CD4-positive, alpha-beta memory T cell (primary cell): Measurements from ENCODE around the gene RNF121. TPM values are rescaled to one million over a fixed set of nuclear protein-coding genes. Genes with fewer than 3 reads are reported as not detected.

Experiments used
- CTCF ChIA-PET: fragments of 350-600 bp; sonication (Branson Sonifier 250); formaldehyde crosslinking; loops from one replicate; lab custom pipeline; 2021; ENCODE audit warnings: inconsistent platforms; ENCODE audit not compliant: partially characterized antibody; lab: Charles Lee
- POLR2A ChIA-PET: fragments of 350-600 bp; sonication (Branson Sonifier 250); formaldehyde crosslinking; loops from one replicate; lab custom pipeline; 2021; ENCODE audit not compliant: partially characterized antibody; lab: Charles Lee
- DNase-seq, 5 donors: peaks; one replicate each; pipeline versions ENCODE4 v3.0.0 to v3.0.0-alpha.2; 2020 to 2022; ENCODE audit warnings: mixed read lengths in 1 of 5
- H3K27ac ChIP-seq: one replicate; pipeline ENCODE4 v1.7.0; 2013; ENCODE audit warnings: low read depth, low read length
- H3K27me3 ChIP-seq: 2 replicates; pipeline ENCODE4 v1.7.0; 2013; ENCODE audit warnings: mild to moderate bottlenecking, low read length, moderate library complexity; ENCODE audit not compliant: insufficient read depth
- H3K36me3 ChIP-seq: 2 replicates; pipeline ENCODE4 v1.7.0; 2013; ENCODE audit warnings: mild to moderate bottlenecking, low read length, moderate library complexity; ENCODE audit not compliant: insufficient read depth
- H3K4me1 ChIP-seq: 2 replicates; pipeline ENCODE4 v1.7.0; 2013; ENCODE audit warnings: mild to moderate bottlenecking, low read length, moderate library complexity; ENCODE audit not compliant: insufficient read depth
- H3K4me3 ChIP-seq, 2 donors: one replicate each; pipeline ENCODE4 v1.7.0; 2013; ENCODE audit warnings: low read length in 2 of 2, mild to moderate bottlenecking in 1 of 2
- H3K9me3 ChIP-seq, 2 donors: one replicate each; pipeline ENCODE4 v1.7.0; 2013; ENCODE audit warnings: low read length in 2 of 2, control low read depth in 1 of 2; ENCODE audit not compliant: control insufficient read depth in 1 of 2
- H3K27ac Mint-ChIP-seq, 7 donors: one replicate each; pipeline ENCODE4 v1.8.0; 2020 to 2021; ENCODE audit warnings: mixed read lengths in 7 of 7, mild to moderate bottlenecking in 6 of 7, inconsistent platforms in 3 of 7, moderate library complexity in 3 of 7
- H3K27me3 Mint-ChIP-seq, 2 donors: one replicate each; pipeline ENCODE4 v1.8.0; 2020 to 2021; ENCODE audit warnings: mixed read lengths in 2 of 2
- H3K36me3 Mint-ChIP-seq, 2 donors: one replicate each; pipeline ENCODE4 v1.8.0; 2020 to 2021; ENCODE audit warnings: mixed read lengths in 2 of 2, inconsistent platforms in 1 of 2, mild to moderate bottlenecking in 1 of 2
- H3K4me1 Mint-ChIP-seq, 4 donors: one replicate each; pipeline ENCODE4 v1.8.0; 2020 to 2021; ENCODE audit warnings: mixed read lengths in 4 of 4, mild to moderate bottlenecking in 1 of 4
- H3K4me3 Mint-ChIP-seq, 8 donors: one replicate each; pipeline ENCODE4 v1.8.0; 2020 to 2021; ENCODE audit warnings: mixed read lengths in 8 of 8, mild to moderate bottlenecking in 7 of 8, moderate library complexity in 6 of 8, inconsistent platforms in 3 of 8
- H3K9me3 Mint-ChIP-seq, 8 donors: one replicate each; pipeline ENCODE4 v1.8.0; 2020 to 2021; ENCODE audit warnings: mixed read lengths in 8 of 8, mild to moderate bottlenecking in 5 of 8, inconsistent platforms in 3 of 8, moderate library complexity in 1 of 8
- intact Hi-C: fragments of 100-400 bp; cut with micrococcal nuclease; formaldehyde crosslinking; loops from one replicate; pipeline ENCODE4 v1.15.1; 2023
- polyA plus RNA-seq, 2 donors: library from polyadenylated mRNA; unstranded; fragments of 300-500 nt; fragmentation: Illumina TruSeq; gene quantifications; one replicate each; pipeline ENCODE4 v1.2.3, GENCODE V29; 2021
- total RNA-seq, 2 experiments: library from RNA; stranded (reverse); gene quantifications; one replicate each; pipeline ENCODE4 v1.2.3, GENCODE V29; 2021

Gene RNF121
- total and polyA plus RNA-seq, 4 experiments from 2014 or later: 7.5 to 33.0 (median 18.1) TPM

DNA sequence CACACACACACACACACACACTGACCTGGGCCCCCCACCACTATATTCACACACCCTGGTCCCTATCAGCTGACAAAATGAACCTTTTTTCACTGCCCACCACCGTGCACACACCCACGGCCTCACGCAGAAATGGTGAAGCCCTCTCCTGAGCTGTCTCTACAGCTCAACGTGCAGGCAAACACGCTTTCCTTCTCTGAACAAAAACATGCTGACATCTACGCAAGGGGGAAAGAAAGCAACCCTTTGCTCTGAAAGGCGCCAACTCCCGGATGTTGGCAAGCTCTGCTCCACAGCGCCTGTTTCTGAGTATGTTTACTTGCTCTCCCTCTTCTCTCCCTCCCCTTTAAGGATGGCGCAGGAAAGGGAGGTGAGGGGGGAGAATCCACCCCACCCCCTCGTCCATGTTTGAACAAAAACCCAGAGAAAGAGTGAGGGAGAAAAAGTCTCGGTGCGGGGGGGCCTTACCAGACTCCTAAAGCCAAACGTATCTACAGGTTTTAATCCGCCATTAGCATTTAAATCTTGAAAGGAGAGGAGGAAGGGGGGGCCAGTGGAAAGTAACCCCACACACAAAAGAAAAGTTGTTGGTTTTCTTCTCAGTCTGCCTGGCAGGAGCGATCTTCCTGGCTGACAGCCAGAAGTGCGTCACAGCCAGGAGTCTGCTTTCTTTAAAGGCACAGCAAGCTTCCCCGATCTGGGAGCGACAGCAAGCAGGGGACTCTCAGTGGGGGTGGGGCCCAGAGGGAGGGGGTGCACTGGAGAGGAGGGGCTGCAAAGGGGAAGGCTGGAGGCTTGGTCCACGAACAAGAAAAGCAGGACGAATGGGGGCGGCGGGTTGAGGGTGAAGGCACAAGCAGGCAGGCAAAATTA lies 111.9 kb downstream of the RNF121 start:
- intact Hi-C loops: loop anchor here (1.0 kb wide), 7 partner anchors 15 to 394 kb away; partner anchors contain the start of genes ANAPC15, CLPB, LAMTOR1 and LRRC51
- H3K36me3 Mint-ChIP-seq: peaks cover 3 to 26% of the 10 kb centered on the region in 2 donors
- ChIA-PET CTCF (interaction anchor here (0.6 to 4.7 kb wide), 16 partner anchors 11 to 374 kb away, joined by 3 to 88 read pairs (median 9); partner anchors contain the start of gene NUMA1), POLR2A (interaction anchor here (0.6 to 6.5 kb wide), 27 partner anchors 8 to 1739 kb away, joined by 3 to 137 read pairs (median 5); partner anchors contain the start of genes ANAPC15, IL18BP, INPPL1 and LAMTOR1)
- Histone ChIP-seq H3K4me3 (peak overlapping the region; percentile 79 to 88), H3K4me1 (peaks cover 64% of the 10 kb centered on the region), H3K36me3 (no peaks in the 10 kb centered on the region), H3K9me3 (no peaks in the 10 kb centered on the region), H3K27ac (peak overlapping the region; percentile 75), H3K27me3 (no peaks in the 10 kb centered on the region)
- no peaks in the 10 kb centered on the region for H3K9me3 Mint-ChIP-seq
- H3K27me3 Mint-ChIP-seq: no peaks in the 10 kb centered on the region
- H3K4me1 Mint-ChIP-seq: peaks cover 30 to 46% (median 39%) of the 10 kb centered on the region in 4 donors
- no peak overlapping the region for H3K27ac Mint-ChIP-seq
- H3K4me3 Mint-ChIP-seq: no peak overlapping the region
- peak; percentile 83 to 92 (median 84) for DNase-seq

- Histone ChIP-seq H3K4me3 (peak overlapping the region; percentile 79 to 88), H3K9me3 (no peaks in the 10 kb centered on the region), H3K27ac (peak overlapping the region; percentile 75), H3K27me3 (no peaks in the 10 kb centered on the region), H3K36me3 (no peaks in the 10 kb centered on the region), H3K4me1 (peaks cover 58% of the 10 kb centered on the region)
- DNase-seq: peak; percentile 53 to 61 (median 54)
- H3K4me3 Mint-ChIP-seq: no peak overlapping the region
- peaks cover 22 to 38% (median 33%) of the 10 kb centered on the region in 4 donors for H3K4me1 Mint-ChIP-seq
- no peaks in the 10 kb centered on the region for H3K27me3 Mint-ChIP-seq
- ChIA-PET POLR2A (interaction anchor here (0.6 to 6.5 kb wide), 18 partner anchors 7 to 183 kb away, joined by 3 to 137 read pairs (median 17); partner anchors contain the start of genes ANAPC15, IL18BP, INPPL1 and LAMTOR1), CTCF (interaction anchor here (1.3 to 4.7 kb wide), 10 partner anchors 12 to 102 kb away, joined by 5 to 88 read pairs (median 12); no protein-coding TSS in a partner anchor)
- H3K27ac Mint-ChIP-seq: no peak overlapping the region
- H3K9me3 Mint-ChIP-seq: no peaks in the 10 kb centered on the region
- H3K36me3 Mint-ChIP-seq: peaks cover 0 to 20% of the 10 kb centered on the region in 2 donors
- intact Hi-C loops: loop anchor here (1.0 kb wide), 4 partner anchors 39 to 182 kb away; partner anchors contain the start of genes ANAPC15, LAMTOR1, LRRC51 and NUMA1
These were observed 112.7 kb downstream of the RNF121 start for GRCh38 chr11:72041364-72042063.

- Mint-ChIP-seq H3K27ac (no peak overlapping the region), H3K27me3 (no peaks in the 10 kb centered on the region), H3K4me3 (no peak overlapping the region), H3K36me3 (peaks cover 0 to 15% of the 10 kb centered on the region in 2 donors), H3K9me3 (no peaks in the 10 kb centered on the region), H3K4me1 (peaks cover 15 to 31% (median 27%) of the 10 kb centered on the region in 4 donors)
- no peaks in the 10 kb centered on the region for H3K36me3 ChIP-seq
- POLR2A ChIA-PET: interaction anchor here (0.9 to 6.5 kb wide), 11 partner anchors 10 to 182 kb away, joined by 3 to 137 read pairs (median 11); partner anchors contain the start of genes ANAPC15, IL18BP, INPPL1 and LAMTOR1
- no peaks in the 10 kb centered on the region for H3K27me3 ChIP-seq
- H3K27ac ChIP-seq: peak overlapping the region; percentile 75
- peak overlapping the region; percentile 79 to 88 for H3K4me3 ChIP-seq
- H3K4me1 ChIP-seq: peaks cover 52% of the 10 kb centered on the region
- CTCF ChIA-PET: interaction anchor here (0.9 to 3.0 kb wide), 7 partner anchors 14 to 102 kb away, joined by 3 to 14 read pairs (median 6); no protein-coding TSS in a partner anchor
- no peak for DNase-seq
- no peaks in the 10 kb centered on the region for H3K9me3 ChIP-seq
- intact Hi-C loops: no loop called here
These were observed 113.4 kb downstream of the RNF121 start for GRCh38 chr11:72042064-72042745.

DNA sequence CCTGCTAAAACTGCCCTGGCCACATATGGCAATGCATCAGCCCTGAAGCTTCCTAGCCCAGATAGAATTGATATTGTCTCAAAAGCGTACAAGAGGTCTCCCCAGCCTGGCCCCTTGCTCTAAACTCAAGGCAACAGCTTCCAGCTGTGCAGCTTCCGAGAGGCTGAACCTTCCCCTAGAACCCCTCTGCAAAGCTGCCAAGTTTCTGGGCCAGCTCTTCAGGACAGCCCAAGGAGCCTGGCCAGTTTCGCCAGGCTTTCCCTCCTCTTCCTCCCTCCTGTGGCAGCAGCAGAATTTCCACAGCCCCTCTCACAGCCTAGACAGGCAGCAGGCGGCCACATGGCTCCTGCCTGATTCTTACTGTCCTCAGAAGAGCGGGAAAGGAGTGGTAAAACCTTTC lies 117.0 kb downstream of the RNF121 start:
- Histone ChIP-seq H3K27me3 (no peaks in the 10 kb centered on the region), H3K36me3 (no peaks in the 10 kb centered on the region), H3K27ac (no peak overlapping the region), H3K9me3 (no peaks in the 10 kb centered on the region), H3K4me1 (peaks cover 23% of the 10 kb centered on the region), H3K4me3 (no peak overlapping the region)
- CTCF ChIA-PET: interaction anchor here (1.2 to 1.9 kb wide), 2 partner anchors 22 to 45 kb away, joined by 3 to 12 read pairs; no protein-coding TSS in a partner anchor
- Mint-ChIP-seq H3K27ac (peak overlapping the region in 5 of 7 donors; percentile 29 to 60 (median 55)), H3K4me1 (peaks cover 14 to 34% (median 17%) of the 10 kb centered on the region in 4 donors), H3K4me3 (no peak overlapping the region), H3K36me3 (peaks cover 0 to 7% of the 10 kb centered on the region in 2 donors), H3K27me3 (no peaks in the 10 kb centered on the region), H3K9me3 (no peaks in the 10 kb centered on the region)
- no peak for DNase-seq
- POLR2A ChIA-PET: no interaction called here
- intact Hi-C loops: no loop called here

Other genes starting within 250 kb of the RNF121 start
- gene DEFB108B, start 95.8 kb upstream of the RNF121 start, total RNA-seq: not detected
- gene DEFB108B, start 95.8 kb upstream of the RNF121 start, polyA plus RNA-seq: not detected
- not detected for gene DEFB131B, start 50.6 kb upstream of the RNF121 start, total RNA-seq
- gene DEFB131B, start 50.6 kb upstream of the RNF121 start, polyA plus RNA-seq: not detected
- 10 to 100 TPM; 25.3 to 26.2 TPM for gene XNDC1N, start 452 bp upstream of the RNF121 start, total RNA-seq
- gene XNDC1N, start 452 bp upstream of the RNF121 start, polyA plus RNA-seq: 1 to 10 TPM; 4.3 to 4.6 TPM
- gene IL18BP, start 69.9 kb downstream of the RNF121 start, total RNA-seq: 10 to 100 TPM; 21.4 to 26.2 TPM
- 10 to 100 TPM; 13.8 to 19.7 TPM for gene IL18BP, start 69.9 kb downstream of the RNF121 start, polyA plus RNA-seq
- 100 to 1,000 TPM; 376 to 380 TPM for gene NUMA1, start 151.5 kb downstream of the RNF121 start, total RNA-seq
- gene NUMA1, start 151.5 kb downstream of the RNF121 start, polyA plus RNA-seq: 100 to 1,000 TPM in 1 of 2 donors, 1 to 10 TPM in 1; 4.0 to 100 TPM
- gene LRRC51, start 151.8 kb downstream of the RNF121 start, total RNA-seq: 1 to 10 TPM; 4.2 to 4.5 TPM
- gene LRRC51, start 151.8 kb downstream of the RNF121 start, polyA plus RNA-seq: 1 to 10 TPM; 4.0 to 5.3 TPM
- gene LAMTOR1, start 174.3 kb downstream of the RNF121 start, total RNA-seq: 10 to 100 TPM; 66.8 to 68.6 TPM
- 100 to 1,000 TPM in 1 of 2 donors, 10 to 100 TPM in 1; 77.5 to 105 TPM for gene LAMTOR1, start 174.3 kb downstream of the RNF121 start, polyA plus RNA-seq
- gene TOMT, start 176.9 kb downstream of the RNF121 start, total RNA-seq: not detected
- not detected for gene TOMT, start 176.9 kb downstream of the RNF121 start, polyA plus RNA-seq
- gene ANAPC15, start 183.6 kb downstream of the RNF121 start, total RNA-seq: 10 to 100 TPM; 38.6 to 40.2 TPM
- gene ANAPC15, start 183.6 kb downstream of the RNF121 start, polyA plus RNA-seq: 100 to 1,000 TPM in 1 of 2 donors, 10 to 100 TPM in 1; 84.5 to 105 TPM
- not detected for gene FOLR3, start 206.7 kb downstream of the RNF121 start, total RNA-seq
- gene FOLR3, start 206.7 kb downstream of the RNF121 start, polyA plus RNA-seq: not detected